ENCODE measurements around the gene WASF2.

WASF2 gene

GRCh38 chr1:27358928-27359313, 131.0 kb downstream of the WASF2 start:
- DNase-seq (ENCODE audit: low read depth in 2 of 2) = no peak

DNA sequence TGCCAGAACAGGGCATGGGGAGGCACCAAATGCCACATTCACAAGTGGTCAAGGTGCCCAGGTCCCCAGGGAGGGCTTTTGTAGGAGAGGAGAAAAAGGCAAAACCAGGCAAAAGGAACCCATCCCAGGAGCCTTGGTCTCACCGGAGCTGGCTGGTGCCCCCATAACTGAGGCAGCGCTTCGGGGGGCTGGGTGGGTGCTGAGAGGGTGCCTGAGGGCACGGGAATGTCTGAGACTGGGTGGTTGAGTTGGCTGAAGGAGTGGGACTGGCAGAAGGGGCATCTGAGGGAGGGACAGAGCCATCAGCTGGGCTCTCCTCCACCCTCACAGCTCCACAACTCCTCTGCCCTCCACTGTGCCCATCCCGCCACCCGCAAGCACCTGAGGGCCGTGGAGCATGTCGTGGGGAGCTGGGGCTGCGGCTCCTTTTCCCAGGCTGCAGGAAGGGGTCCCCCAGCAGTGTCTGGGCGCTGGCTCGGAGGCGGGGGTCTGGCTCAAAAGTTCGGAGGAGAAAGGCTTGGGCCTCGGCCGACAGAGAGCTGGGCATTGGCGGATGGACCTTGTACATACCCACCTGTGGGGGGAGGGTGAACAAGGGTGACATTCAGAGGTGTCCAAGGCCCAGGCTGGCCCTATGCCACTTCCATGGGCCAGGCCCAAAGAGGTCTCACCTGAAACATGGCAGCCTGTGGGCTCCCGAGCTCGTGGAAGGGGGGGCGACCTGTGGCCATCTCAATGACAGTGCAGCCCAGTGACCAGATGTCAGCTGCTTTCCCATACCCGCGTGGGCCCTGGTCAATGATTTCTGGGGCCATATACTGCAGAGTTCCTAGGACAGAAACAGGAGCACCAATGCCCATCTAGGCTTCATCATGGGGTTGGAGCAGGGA, 131.7 kb downstream of the WASF2 start:
- DNase-seq (ENCODE audit: low read depth in 2 of 2) = no peak

DNA sequence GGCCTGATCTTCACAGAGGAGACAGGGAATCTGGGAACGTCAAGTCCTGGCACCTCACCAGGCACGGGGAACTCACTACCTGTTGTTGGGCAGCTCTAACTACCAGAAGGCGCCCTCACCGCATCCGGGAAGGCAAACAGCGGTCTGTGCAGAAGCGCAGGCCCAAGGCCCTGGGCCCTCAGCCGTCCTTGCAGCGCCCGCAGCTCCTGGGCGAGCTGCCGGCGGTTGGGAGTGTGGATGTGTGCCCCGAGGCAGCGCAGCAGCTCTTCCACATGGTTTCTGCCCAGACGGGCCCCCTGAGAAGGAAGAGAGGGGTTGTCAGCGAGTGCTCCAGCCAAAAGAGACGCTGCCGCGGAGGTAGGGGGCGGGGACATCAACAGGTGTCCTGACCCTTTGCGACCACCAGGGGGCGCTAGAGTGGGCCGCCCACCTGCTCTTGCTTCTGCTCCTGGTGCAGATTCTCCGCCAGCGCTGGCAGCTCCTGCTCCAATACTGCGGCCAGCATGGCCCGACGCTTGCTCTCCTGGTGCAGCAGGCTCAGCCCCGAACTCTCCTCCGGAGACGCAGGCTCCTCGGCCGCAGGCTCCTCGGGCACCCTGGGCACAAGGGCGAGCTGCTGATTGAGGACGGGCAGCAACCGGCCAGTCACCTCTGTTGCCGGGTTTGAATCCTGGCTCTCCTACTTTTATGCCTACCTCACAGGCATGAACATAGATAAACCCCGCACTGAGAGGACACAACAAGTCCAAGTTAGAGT, 132.5 kb downstream of the WASF2 start:
- peak; percentile 69 to 77 for DNase-seq (ENCODE audit: low read depth in 2 of 2)

DNA sequence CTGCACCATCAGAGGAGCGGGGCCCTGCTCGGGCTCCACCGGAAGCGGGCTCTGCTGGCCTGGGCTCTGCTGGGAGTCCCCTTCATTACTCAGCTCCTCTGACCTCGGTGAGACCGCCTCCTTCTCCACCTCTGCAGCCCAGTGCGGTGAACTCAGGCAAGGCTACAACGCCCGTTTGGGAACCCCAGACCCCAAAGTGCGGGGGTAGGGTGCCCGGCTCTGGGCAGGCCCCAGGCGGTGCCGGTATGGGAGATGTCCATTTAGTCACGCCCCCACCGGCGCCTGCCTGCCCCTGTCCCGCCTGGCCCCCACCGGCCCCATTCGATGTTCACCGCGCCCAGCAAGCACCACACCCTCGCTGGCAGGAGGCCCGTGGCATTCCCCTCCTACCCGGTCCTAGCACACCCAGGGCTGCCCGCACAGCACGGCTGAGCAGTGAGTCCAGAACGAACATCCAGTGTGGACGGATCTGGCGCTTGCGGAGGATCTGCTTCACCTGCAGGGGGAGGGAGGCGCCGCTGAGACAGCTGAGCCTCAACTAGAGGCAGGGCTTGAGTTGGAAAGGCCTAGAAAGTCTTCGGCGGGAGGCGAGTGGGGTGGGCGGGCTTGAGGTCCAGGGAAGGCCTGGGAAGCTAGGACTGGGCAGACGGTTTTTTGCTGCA, 133.2 kb downstream of the WASF2 start:
- DNase-seq (ENCODE audit: low read depth in 2 of 2) = no peak

- DNase-seq (ENCODE audit: low read depth in 2 of 2) = no peak
Measured at GRCh38 chr1:27356277-27356618, 133.7 kb downstream of the WASF2 start.

- DNase-seq (ENCODE audit: low read depth in 2 of 2) = no peak
Measured at GRCh38 chr1:27355683-27356082, 134.3 kb downstream of the WASF2 start.
